K562 (cell line): ENCODE results near the gene GRB10.

ENCODE experiments used
- CTCF ChIP-seq, 3 experiments: IDR thresholded peaks in 2 of 3; conservative IDR thresholded peaks in 1 of 3; 2 replicates each; pipeline ENCODE4 v1.5.1; 2011 to 2012; ENCODE audit warnings: low read length in 3 of 3, mild to moderate bottlenecking in 3 of 3, control low read depth in 2 of 3, improper control_type of control experiment in 1 of 3, inconsistent platforms in 1 of 3, low read depth in 1 of 3, mixed read lengths in 1 of 3, moderate library complexity in 1 of 3; ENCODE audit not compliant: insufficient read depth in 2 of 3
- ELF1 ChIP-seq: fragments of 200-800 bp; sonication (Bioruptor generic); IDR thresholded peaks from 2 replicates; pipeline ENCODE4 v1.6.1; 2016; ENCODE audit warnings: missing genetic modification characterization, missing compliant biosample characterization
- EZH2 ChIP-seq: IDR thresholded peaks from 2 replicates; pipeline ENCODE4 v1.6.1; 2012; ENCODE audit warnings: low read depth, mild to moderate bottlenecking, inconsistent platforms, low read length, borderline replicate concordance
- MEF2A ChIP-seq: IDR thresholded peaks from 2 replicates; pipeline ENCODE4 v1.6.1; 2011; ENCODE audit warnings: low read depth, mild to moderate bottlenecking, low read length, moderate library complexity; ENCODE audit not compliant: control insufficient read depth
- NONO ChIP-seq, 2 experiments: fragments of 200-400 bp in 1 of 2; fragments of 450-650 bp in 1 of 2; formaldehyde crosslinking in 1 of 2; IDR thresholded peaks; 2 replicates each; pipeline ENCODE4 v1.6.1; 2017; ENCODE audit warnings: low read depth in 2 of 2, mild to moderate bottlenecking in 2 of 2, moderate library complexity in 2 of 2, low read length in 1 of 2
- NR2C2 ChIP-seq, 2 experiments: fragments of 200-800 bp in 1 of 2; sonication (Bioruptor generic) in 1 of 2; sonication (generic) in 1 of 2; formaldehyde crosslinking in 1 of 2; IDR thresholded peaks; 2 replicates each; pipeline versions ENCODE4 v1.6.1 to v1.8.0; 2016 to 2022; ENCODE audit warnings: mild to moderate bottlenecking in 1 of 2, missing compliant biosample characterization in 1 of 2, missing genetic modification characterization in 1 of 2, missing genetic modification reagents in 1 of 2
- NR3C1 ChIP-seq: sonication (generic); formaldehyde crosslinking; IDR thresholded peaks from 2 replicates; pipeline ENCODE4 v1.8.1; 2022; ENCODE audit warnings: missing genetic modification reagents
- PML ChIP-seq: IDR thresholded peaks from 2 replicates; pipeline ENCODE4 v1.6.1; 2012; ENCODE audit warnings: low read length, inconsistent platforms
- REST ChIP-seq, 2 experiments: fragments of 450-650 bp; formaldehyde crosslinking in 1 of 2; IDR thresholded peaks; 2 replicates each; pipeline versions ENCODE4 v1.4.0 to v1.6.1; 2014 to 2020; ENCODE audit warnings: mild to moderate bottlenecking in 2 of 2, borderline replicate concordance in 1 of 2, low read depth in 1 of 2
- SLC30A9 ChIP-seq: fragments of 250-450 bp; sonication (Bioruptor Pico); IDR thresholded peaks from 2 replicates; pipeline ENCODE4 v1.8.0; 2022; ENCODE audit warnings: mild to moderate bottlenecking, moderate library complexity
- TAF7 ChIP-seq: fragments of 450-650 bp; IDR thresholded peaks from 2 replicates; pipeline ENCODE4 v1.6.1; 2016; ENCODE audit warnings: missing genetic modification characterization, missing compliant biosample characterization
- ZNF436 ChIP-seq: fragments of 250-450, 450-650 bp; sonication (Bioruptor Pico); formaldehyde crosslinking; IDR thresholded peaks from 2 replicates; pipeline ENCODE4 v1.7.0; 2020; ENCODE audit warnings: mild to moderate bottlenecking

- TF ChIP-seq NR3C1 (CRISPR knock-in tag) (no peak), PML (no peak), ELF1 (no peak), REST (IDR thresholded peaks at IDR 0.05; ENCODE audit: borderline replicate concordance) (no peak), REST (CRISPR knock-in tag; IDR thresholded peaks at IDR 0.05; ENCODE audit: low read depth) (no peak), NR2C2 (CRISPR knock-in tag; IDR thresholded peaks at IDR 0.05) (no peak), NR2C2 (tag; IDR thresholded peaks at IDR 0.05) (no peak), CTCF (IDR thresholded peaks at IDR 0.05 in 2 of 3, conservative IDR thresholded peaks at IDR 0.05 in 1 of 3; ENCODE audit: insufficient read depth in 2 of 3, low read depth in 1 of 3, low read length in 3 of 3) (no peak), SLC30A9 (CRISPR knock-in tag) (no peak), TAF7 (tag) (no peak), EZH2 (no peak), ZNF436 (CRISPR knock-in tag) (no peak), NONO (IDR thresholded peaks at IDR 0.05; ENCODE audit: low read depth in 2 of 2, low read length in 1 of 2) (no peak), MEF2A (no peak)
Measured at GRCh38 chr7:50791363-50791937, 8.8 kb upstream of the GRB10 start.
